ENCODE measurements around the gene CDKN2B-AS1.

Gene CDKN2B-AS1

DNA sequence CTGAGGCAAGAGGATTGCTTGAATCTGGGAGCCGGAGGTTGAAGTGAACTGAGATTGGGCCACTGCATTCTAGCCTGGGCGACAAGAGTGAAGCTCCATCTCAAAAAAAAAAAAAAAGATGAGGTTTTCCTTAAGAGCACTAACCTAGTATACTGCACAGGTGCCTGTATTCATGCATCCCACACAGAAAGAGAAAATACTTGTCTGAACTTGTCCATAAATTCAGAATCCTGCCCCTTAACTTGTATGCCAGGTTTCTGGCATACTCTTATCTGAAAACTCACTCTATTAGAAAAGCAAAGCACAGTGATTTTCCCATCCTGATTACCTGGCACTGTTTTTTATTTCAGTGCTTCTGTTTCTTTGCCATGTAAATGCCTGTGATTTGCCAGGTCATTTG, 139.8 kb downstream of the CDKN2B-AS1 start:
- H3K9ac ChIP-seq (ENCODE audit: low read length): no peak overlapping the region
- no peaks in the 10 kb centered on the region for H3K4me1 ChIP-seq (ENCODE audit: low read length)
- H4K20me1 ChIP-seq (ENCODE audit: insufficient read depth, low read length): no peaks in the 10 kb centered on the region
- no peaks in the 10 kb centered on the region for H3K79me2 ChIP-seq (ENCODE audit: low read length)
- H3K36me3 ChIP-seq (replicated peaks; ENCODE audit: low read depth, low read length): no peaks in the 10 kb centered on the region
- TF ChIP-seq EZH2phosphoT487 (IDR thresholded peaks at IDR 0.05; ENCODE audit: low read depth): no peak
- TF ChIP-seq, protein P1, sequence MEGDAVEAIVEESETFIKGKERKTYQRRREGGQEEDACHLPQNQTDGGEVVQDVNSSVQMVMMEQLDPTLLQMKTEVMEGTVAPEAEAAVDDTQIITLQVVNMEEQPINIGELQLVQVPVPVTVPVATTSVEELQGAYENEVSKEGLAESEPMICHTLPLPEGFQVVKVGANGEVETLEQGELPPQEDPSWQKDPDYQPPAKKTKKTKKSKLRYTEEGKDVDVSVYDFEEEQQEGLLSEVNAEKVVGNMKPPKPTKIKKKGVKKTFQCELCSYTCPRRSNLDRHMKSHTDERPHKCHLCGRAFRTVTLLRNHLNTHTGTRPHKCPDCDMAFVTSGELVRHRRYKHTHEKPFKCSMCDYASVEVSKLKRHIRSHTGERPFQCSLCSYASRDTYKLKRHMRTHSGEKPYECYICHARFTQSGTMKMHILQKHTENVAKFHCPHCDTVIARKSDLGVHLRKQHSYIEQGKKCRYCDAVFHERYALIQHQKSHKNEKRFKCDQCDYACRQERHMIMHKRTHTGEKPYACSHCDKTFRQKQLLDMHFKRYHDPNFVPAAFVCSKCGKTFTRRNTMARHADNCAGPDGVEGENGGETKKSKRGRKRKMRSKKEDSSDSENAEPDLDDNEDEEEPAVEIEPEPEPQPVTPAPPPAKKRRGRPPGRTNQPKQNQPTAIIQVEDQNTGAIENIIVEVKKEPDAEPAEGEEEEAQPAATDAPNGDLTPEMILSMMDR (IDR thresholded peaks at IDR 0.05; ENCODE audit: low read depth, low read length): no peak
- no peak overlapping the region for H3K4me2 ChIP-seq (ENCODE audit: low read length)
- no peak overlapping the region for H3K4me3 ChIP-seq (ENCODE audit: low read length)
- no peak overlapping the region for H3K27ac ChIP-seq (ENCODE audit: low read length)
- no peak overlapping the region for H2AFZ ChIP-seq (ENCODE audit: low read depth, low read length)
- H3K9me3 ChIP-seq (ENCODE audit: insufficient read depth, low read length): no peaks in the 10 kb centered on the region
- H3K27me3 ChIP-seq (ENCODE audit: low read depth, low read length): no peaks in the 10 kb centered on the region

DNA sequence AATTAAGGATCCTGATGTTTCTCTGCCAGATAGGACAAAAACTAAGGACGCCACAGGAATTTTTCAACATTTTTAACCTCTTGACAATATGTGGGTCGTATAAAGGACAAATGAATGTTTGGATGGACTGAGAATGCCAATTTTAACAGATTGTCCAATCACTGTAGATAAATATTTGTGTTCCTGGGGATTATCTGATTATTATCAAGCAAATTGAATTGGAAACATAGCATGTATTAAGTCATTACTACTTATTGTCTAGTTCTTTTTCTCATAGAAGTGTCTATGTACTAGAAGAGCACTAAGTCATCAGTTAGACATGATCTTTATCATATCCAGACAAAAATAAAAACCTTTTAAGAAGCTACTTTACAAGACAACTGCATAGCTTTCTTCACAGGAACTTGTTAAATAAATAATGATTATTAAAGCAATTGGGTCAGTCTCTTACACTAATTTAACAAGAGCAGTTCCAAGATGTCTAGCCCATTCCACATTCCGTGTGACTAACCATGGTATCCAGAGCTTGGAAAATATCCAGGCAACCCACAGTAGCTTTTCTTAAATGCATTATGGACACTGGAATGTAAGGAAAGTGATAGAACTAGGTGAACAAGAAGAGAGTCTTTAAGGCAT, 142.0 kb downstream of the CDKN2B-AS1 start:
- H3K36me3 ChIP-seq (replicated peaks; ENCODE audit: low read depth, low read length): no peaks in the 10 kb centered on the region
- H3K4me3 ChIP-seq (ENCODE audit: low read length): no peak overlapping the region
- no peak overlapping the region for H2AFZ ChIP-seq (ENCODE audit: low read depth, low read length)
- H3K9me3 ChIP-seq (ENCODE audit: insufficient read depth, low read length): no peaks in the 10 kb centered on the region
- no peak overlapping the region for H3K9ac ChIP-seq (ENCODE audit: low read length)
- no peaks in the 10 kb centered on the region for H3K79me2 ChIP-seq (ENCODE audit: low read length)
- no peaks in the 10 kb centered on the region for H3K4me1 ChIP-seq (ENCODE audit: low read length)
- H3K4me2 ChIP-seq (ENCODE audit: low read length): no peak overlapping the region
- no peaks in the 10 kb centered on the region for H3K27me3 ChIP-seq (ENCODE audit: low read depth, low read length)
- TF ChIP-seq, protein P1 (IDR thresholded peaks at IDR 0.05; ENCODE audit: low read depth, low read length): no peak
- TF ChIP-seq EZH2phosphoT487 (IDR thresholded peaks at IDR 0.05; ENCODE audit: low read depth): no peak
- H4K20me1 ChIP-seq (ENCODE audit: insufficient read depth, low read length): no peaks in the 10 kb centered on the region
- H3K27ac ChIP-seq (ENCODE audit: low read length): no peak overlapping the region

DNA sequence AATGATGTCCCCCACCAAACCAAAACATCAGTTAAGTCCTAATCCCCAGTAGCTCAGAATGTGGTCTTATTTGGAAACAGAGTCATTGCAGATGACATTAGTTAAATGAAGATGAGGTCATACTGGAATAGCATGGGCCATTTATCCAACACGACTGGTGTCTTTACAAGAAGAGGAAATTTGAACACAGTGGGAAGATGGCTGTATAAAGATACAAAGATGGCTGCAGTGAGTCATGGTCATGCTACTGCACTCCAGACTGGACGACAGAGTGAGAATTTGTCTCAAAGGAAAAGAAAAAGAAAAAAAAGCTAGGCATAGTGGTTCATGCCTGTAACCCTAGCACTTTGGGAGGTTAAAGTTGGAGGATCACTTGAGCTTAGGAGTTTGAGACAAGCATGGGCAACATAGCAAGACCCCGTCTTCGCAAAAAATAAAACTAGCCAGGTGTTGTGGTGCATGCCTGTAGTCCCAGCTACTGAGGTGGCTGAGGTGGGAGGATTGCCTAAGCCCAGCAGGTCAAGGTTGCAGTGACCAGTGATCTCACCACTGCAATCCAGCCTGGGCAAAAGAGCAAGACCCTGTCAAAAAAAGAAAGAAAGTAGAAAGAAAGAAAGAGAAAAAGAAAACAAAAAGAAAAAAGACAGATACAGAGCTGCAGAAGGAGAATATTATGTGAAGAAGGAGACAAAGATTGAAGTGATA, 144.5 kb downstream of the CDKN2B-AS1 start:
- H3K9ac ChIP-seq (ENCODE audit: low read length): no peak overlapping the region
- H3K79me2 ChIP-seq (ENCODE audit: low read length): no peaks in the 10 kb centered on the region
- H3K27me3 ChIP-seq (ENCODE audit: low read depth, low read length): no peaks in the 10 kb centered on the region
- no peak overlapping the region for H2AFZ ChIP-seq (ENCODE audit: low read depth, low read length)
- no peaks in the 10 kb centered on the region for H4K20me1 ChIP-seq (ENCODE audit: insufficient read depth, low read length)
- no peaks in the 10 kb centered on the region for H3K36me3 ChIP-seq (replicated peaks; ENCODE audit: low read depth, low read length)
- H3K4me2 ChIP-seq (ENCODE audit: low read length): no peak overlapping the region
- H3K9me3 ChIP-seq (ENCODE audit: insufficient read depth, low read length): no peaks in the 10 kb centered on the region
- no peaks in the 10 kb centered on the region for H3K4me1 ChIP-seq (ENCODE audit: low read length)
- TF ChIP-seq, protein P1 (IDR thresholded peaks at IDR 0.05; ENCODE audit: low read depth, low read length): no peak
- no peak for TF ChIP-seq EZH2phosphoT487 (IDR thresholded peaks at IDR 0.05; ENCODE audit: low read depth)
- H3K4me3 ChIP-seq (ENCODE audit: low read length): no peak overlapping the region
- H3K27ac ChIP-seq (ENCODE audit: low read length): no peak overlapping the region

GRCh38 chr9:22141908-22142307, 147.3 kb downstream of the CDKN2B-AS1 start:
- H3K36me3 ChIP-seq (replicated peaks; ENCODE audit: low read depth, low read length): no peaks in the 10 kb centered on the region
- H4K20me1 ChIP-seq (ENCODE audit: insufficient read depth, low read length): no peaks in the 10 kb centered on the region
- H3K9me3 ChIP-seq (ENCODE audit: insufficient read depth, low read length): no peaks in the 10 kb centered on the region
- no peaks in the 10 kb centered on the region for H3K79me2 ChIP-seq (ENCODE audit: low read length)
- H3K27me3 ChIP-seq (ENCODE audit: low read depth, low read length): no peaks in the 10 kb centered on the region
- no peak overlapping the region for H3K9ac ChIP-seq (ENCODE audit: low read length)
- H3K27ac ChIP-seq (ENCODE audit: low read length): no peak overlapping the region
- H3K4me2 ChIP-seq (ENCODE audit: low read length): no peak overlapping the region
- no peaks in the 10 kb centered on the region for H3K4me1 ChIP-seq (ENCODE audit: low read length)
- no peak for TF ChIP-seq EZH2phosphoT487 (IDR thresholded peaks at IDR 0.05; ENCODE audit: low read depth)
- TF ChIP-seq, protein P1 (IDR thresholded peaks at IDR 0.05; ENCODE audit: low read depth, low read length): no peak
- H3K4me3 ChIP-seq (ENCODE audit: low read length): no peak overlapping the region
- no peak overlapping the region for H2AFZ ChIP-seq (ENCODE audit: low read depth, low read length)
